A549 (cell line): Measurements from ENCODE around the gene SLC47A2.

Experiments used
- BHLHE40 ChIP-seq: IDR thresholded peaks from 2 replicates; pipeline ENCODE4 v1.6.1; 2012; ENCODE audit warnings: low read depth, low read length, inconsistent platforms
- CEBPB ChIP-seq, 2 experiments: fragments of >200 bp in 1 of 2; sonication (Bioruptor Twin) in 1 of 2; formaldehyde crosslinking in 1 of 2; IDR thresholded peaks; 2 replicates each; pipeline ENCODE4 v1.6.1; 2012 to 2016
- CTCF ChIP-seq: fragments of >200 bp; sonication (Bioruptor Twin); formaldehyde crosslinking; IDR thresholded peaks from 3 replicates; pipeline ENCODE4 v1.5.1; 2016
- ESRRA ChIP-seq: fragments of 150-350 bp; IDR thresholded peaks from 2 replicates; pipeline ENCODE4 v1.6.1; 2014; ENCODE audit warnings: mild to moderate bottlenecking, low read length, borderline replicate concordance
- MYC ChIP-seq: IDR thresholded peaks from 2 replicates; pipeline ENCODE4 v1.6.1; 2012; ENCODE audit warnings: mild to moderate bottlenecking, inconsistent platforms, low read length, improper control_type of control experiment, borderline replicate concordance
- PBX3 ChIP-seq: IDR thresholded peaks from 2 replicates; pipeline ENCODE4 v1.6.1; 2012
- PHF8 ChIP-seq: fragments of 200-600 bp; sonication (generic); IDR thresholded peaks from 2 replicates; pipeline ENCODE4 v1.6.1; 2016; ENCODE audit warnings: low read depth, mild to moderate bottlenecking, antibody characterized with exemption, moderate library complexity, borderline replicate concordance
- POLR2A ChIP-seq: IDR thresholded peaks from 2 replicates; pipeline ENCODE4 v1.6.1; 2012; ENCODE audit warnings: mild to moderate bottlenecking, low read length
- REST ChIP-seq: fragments of 200-600 bp; sonication (generic); IDR thresholded peaks from 2 replicates; pipeline ENCODE4 v1.6.1; 2016; ENCODE audit warnings: antibody characterized with exemption, mild to moderate bottlenecking, moderate library complexity
- SMC3 ChIP-seq: fragments of >200 bp; sonication (Bioruptor Twin); formaldehyde crosslinking; IDR thresholded peaks from 3 replicates; pipeline ENCODE4 v1.6.1; 2018; ENCODE audit warnings: inconsistent platforms
- USF2 ChIP-seq: fragments of 450-650 bp; IDR thresholded peaks from 2 replicates; pipeline ENCODE4 v1.6.1; 2014; ENCODE audit warnings: antibody characterized with exemption

- TF ChIP-seq CTCF (no peak), POLR2A (no peak), PBX3 (no peak), ESRRA (no peak), MYC (no peak), CEBPB (IDR thresholded peaks at IDR 0.05) (no peak), USF2 (no peak), BHLHE40 (no peak), SMC3 (no peak), REST (no peak), PHF8 (no peak)
Observed at GRCh38 chr17:19702217-19702641, 14.2 kb downstream of the SLC47A2 start.
